Activated CD8-positive, alpha-beta memory T cell treated with anti-CD3 and anti-CD28 coated beads for 24 hours (primary cell): ENCODE results near the gene CCDC102B.
"Not testable (repeated sequence)": the region's sequence is repeated elsewhere in the genome, so short reads cannot be mapped to it uniquely, and the experiment has no call there.

Experiments
- DNase-seq: peaks from one replicate; pipeline ENCODE4 v3.0.0-alpha.2; 2020

Gene CCDC102B

DNA sequence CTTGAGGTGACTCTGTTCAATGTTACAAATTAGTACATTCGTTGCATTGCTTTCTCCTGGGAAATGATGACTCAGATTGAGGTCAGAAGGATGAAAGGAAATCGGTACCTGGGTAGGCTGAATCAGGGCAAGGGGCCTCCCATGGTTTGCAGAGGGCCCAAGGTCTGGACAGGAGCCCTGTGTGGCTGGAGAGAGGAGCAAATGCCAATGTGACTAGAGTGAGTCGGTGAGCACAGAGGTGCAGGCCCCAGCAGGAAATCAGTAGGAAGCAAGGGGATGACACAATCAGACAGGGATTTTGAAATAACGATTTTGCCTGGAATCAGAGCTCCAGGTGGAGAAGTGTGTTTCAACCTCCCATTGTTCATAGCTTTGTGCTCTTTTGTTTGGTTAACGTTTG lies 118.9 kb downstream of the CCDC102B start:
- DNase-seq, result no peak

DNA sequence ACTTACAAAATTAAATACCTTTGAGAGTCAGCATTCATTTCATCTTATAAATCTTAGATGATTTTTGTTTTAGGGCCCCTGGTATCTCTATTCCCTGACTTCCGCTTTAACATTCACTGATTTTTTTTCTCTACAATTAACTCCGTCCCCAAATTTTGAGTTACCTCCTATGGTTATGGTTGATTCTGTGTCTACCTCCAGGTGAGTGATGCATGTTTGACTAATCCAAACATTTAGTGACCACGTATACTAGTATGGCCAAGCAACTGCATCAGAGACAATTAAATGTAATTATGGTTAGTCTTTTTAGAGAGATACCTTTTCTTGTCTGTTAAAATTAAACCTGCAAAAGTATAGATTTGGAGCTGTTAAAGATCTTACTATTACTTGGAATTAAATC lies 120.3 kb downstream of the CCDC102B start:
- no peak for DNase-seq

DNA sequence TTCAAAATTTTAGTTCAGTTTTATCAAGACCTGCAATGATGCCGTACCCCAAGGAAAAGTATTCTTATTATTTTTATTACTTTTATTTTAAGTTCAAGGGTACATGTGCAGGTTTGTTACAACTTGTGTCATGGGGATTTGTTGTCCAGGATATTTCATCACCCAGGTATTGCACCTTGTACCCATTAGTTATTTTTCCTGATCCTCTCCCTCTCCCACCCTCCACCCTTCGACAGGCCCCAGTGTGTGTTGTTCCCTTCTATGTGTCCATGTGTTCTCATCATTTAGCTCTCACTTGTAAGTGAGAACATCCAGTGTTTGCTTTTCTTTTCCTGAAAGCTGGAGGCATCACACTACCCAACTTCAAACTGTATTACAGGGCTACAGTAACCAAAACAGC lies 122.0 kb downstream of the CCDC102B start:
- no peak for DNase-seq

DNA sequence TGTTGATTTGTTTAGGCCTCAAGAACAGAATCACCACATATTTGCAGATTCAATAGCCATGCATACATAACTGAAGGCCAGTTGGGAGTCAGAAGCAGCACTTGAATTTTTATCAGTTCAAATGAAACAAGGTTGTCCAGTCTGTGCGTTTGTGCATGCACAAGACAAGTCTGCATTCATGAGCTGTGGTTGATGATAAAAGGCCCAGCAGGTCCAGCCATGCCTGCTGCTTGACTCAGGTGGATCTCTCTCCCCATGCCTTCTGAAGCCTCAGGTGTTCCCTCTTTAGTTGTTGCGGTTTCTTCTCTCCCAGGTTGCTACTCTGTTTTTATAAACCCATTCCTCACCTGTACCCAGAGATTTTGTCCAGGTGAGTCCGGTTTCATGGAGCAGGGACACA lies 124.5 kb downstream of the CCDC102B start:
- DNase-seq, result no peak

DNA sequence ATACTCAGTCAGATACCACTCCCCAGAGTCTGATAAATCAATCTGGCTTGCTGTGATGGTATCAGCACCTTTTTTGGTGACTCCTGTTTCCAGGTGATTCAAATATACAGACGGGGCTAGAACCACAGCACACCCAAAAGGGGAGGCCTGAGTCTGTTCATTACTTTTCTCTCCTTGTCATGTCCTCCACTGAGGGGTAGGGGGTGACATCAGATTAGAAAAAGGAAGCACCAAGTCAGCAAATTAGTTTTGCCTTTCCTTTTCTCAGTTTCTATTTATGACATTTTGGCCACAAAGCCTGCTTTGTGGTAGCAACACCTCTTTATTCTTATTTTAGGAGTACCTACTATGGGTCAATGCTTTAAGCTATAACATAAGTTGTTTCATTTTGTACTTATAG lies 127.4 kb downstream of the CCDC102B start:
- no peak for DNase-seq

DNA sequence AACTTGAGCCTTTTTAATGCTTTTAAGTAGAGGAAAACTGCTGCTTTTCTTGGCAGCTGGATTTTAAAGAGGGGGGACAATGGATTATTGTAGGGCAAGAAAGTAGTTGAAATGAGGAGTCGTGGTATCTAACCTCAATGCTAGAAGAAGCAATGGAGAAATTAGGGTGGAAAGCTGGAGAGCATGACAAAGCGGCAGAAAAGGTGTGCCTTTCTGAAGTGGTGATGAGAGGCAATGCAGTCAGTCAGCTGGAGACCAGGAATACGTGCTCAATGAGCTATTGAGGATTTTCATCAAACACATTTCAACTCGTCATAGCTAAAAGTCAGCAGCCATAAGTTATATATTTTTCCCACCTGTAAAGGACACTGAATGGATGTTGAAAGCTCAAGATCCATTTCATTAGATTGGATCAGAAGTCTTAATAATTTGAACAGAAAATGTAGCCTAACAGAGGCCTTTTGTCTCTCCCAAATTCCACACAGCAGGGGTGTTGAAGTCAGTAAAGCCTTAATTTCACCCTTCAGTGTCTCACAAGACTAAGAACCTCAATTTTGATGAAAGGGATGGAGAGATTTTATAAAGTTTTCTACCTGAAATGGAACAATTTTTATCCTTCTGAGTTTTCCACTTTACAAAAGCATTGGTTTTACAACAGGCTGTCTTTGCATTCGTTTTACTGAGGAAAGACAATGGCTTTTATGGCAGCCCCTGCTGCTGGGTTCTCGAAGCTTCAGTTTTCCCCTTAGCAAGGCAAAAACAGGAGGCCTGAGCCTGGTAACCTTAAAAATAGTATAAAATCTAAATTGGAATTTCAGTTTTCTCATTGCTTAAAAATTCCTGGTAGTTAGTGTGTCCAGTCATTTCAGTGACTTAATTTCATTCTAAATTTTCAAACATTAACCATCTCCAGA lies 131.1 kb downstream of the CCDC102B start:
- DNase-seq, result no peak

DNA sequence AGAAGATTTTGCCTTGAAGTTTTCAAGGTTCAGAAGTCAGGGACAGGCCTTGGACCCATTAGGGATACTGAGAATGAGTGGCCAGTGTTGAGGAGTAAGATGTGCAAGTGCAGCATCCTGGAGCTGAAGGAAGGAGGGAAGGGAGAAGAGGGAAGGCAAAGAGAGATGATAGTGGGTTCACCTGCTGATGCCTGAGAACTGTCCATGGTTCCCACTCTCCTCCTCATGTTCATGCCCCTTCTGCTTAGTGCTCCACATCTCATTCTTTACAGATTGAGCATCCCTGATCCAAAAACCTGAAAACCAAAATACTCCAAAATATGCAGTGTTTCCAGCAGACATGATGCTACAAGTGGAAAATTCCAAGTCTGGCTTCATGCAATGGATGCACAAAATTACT lies 137.8 kb downstream of the CCDC102B start:
- no peak for DNase-seq

DNA sequence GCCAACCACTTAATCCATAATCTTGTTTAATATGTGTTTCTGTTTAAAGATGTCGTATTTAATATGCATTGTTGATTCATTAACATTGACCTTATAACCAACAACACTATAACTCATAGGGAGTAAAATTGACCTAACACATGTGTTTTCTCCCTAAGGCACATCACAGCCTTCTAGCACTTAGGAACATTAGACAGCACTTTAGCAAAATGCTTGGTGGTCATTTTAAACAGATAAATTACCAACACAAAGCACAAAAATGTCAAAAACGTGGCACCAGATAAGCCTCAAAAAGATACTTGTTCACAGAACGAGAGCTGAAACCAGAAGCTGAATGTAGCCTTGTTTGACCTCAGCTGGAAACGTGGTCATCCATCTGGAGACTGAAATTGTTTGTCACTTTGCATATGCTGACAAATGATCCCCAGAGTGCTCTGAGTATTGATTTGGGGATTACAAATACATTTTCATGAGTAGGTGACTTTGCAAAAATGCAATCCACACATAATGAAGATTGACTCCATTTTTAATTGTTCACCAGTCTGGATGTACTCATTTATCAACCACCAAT lies 139.2 kb downstream of the CCDC102B start:
- DNase-seq, result no peak

DNA sequence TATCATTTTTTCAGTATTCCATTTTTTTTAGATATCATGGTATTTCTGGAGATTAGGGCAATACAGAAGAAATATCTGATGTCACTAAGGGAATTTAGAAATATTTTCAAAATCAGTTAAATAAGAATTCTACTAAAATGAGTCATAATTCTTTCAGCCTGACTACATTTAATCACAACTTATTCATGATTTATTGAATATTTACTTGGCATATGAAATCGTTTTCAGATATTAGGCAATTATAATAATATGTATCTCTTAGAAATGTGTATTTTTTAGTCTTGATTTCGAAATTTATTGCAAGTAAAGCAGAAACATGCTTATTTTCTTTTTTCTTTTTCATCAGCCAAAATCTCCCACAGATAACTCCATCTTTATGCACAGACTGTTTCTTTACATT lies 142.2 kb downstream of the CCDC102B start:
- no peak for DNase-seq

DNA sequence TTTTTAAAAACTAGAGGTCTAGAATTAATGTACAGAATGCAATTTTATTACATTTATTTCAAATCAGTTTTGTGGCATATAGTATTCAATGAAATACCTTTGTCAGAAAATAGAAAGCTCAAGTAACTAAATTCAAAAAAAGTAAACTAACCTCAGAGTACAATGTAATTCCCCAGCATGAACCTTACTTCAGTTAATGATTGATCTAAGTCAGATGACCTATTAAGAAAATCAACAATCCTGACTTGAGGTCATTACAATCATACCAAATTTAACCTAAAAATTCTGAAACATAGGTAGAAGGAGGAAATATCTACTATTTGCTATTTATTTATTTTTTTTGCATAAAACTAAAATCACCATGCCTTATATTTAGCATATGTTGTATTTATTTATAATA lies 142.9 kb downstream of the CCDC102B start:
- no peak for DNase-seq

DNA sequence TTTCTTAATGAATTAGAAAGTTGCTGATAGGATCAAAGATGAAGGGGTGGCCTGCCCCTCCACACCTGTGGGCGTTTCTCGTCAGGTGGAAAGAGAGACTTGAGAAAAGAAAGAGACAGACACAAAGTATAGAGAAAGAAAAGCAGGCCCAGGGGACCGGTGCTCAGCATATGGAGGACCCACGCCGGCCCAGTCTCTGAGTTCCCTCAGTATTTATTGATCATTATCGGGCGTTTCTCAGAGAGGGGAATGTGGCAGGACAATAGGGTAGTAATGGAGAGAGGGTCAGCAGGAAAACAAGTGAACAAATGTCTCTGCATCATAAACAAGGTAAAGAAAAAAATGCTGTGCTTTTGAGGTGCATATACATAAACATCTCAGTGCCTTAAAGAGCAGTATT lies 144.3 kb downstream of the CCDC102B start:
- DNase-seq, result no peak

DNA sequence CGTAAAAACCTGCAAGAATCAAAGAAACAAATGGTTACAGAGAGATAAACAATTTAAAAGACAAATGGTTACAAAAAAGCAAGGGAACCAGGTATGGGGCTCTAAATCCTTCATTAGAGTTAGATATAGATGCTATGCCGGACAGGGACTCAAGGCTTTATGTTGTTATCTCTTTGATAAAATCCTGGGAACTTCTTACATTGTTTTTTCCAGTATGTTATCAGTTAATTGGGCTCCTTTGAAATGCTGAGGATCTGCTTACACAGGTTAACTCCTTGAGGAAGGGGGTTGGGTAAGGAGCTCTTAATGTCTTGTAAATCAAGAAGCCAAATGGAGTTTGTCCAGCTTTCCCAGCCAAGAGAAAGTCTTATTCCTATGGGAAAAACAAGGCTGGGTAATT lies 146.0 kb downstream of the CCDC102B start:
- DNase-seq, result not testable (repeated sequence)

DNA sequence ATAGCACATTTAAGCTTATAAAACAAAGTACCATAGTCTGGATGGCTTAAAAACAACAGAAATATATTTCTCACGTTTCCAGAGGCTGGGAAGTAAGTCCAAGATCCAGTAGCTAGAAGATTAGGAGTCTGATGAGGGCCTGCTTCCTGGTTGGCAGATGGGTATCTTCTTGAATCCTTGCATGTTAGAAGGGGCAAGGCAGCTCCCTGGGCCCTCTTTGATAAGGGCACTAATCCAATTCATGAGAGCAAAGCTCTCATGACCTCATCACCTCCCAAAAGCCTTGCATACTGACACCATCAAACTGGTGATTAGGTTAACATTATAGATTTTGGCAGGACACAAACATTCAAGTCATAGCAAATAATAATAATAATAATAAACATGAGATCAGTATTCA lies 146.4 kb downstream of the CCDC102B start:
- DNase-seq, result no peak

DNA sequence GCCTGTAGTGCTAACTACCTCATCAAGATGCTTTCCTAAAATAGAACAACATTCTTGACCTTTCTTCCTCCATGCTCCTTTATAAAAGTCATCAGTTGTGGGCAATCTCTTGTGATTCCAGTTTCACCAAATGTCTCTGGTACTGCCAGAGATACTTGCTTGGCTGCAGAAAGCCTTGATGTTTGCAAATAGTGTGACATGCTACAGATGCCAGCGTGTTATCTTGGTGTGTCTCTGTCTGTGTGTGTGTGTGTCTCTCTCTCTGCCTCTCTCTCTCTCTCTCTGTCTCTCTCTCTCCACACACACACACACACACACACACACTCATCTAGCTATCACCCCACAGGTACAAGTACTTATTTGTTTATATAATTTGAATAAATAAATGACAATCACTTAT lies 146.9 kb downstream of the CCDC102B start:
- no peak for DNase-seq

DNA sequence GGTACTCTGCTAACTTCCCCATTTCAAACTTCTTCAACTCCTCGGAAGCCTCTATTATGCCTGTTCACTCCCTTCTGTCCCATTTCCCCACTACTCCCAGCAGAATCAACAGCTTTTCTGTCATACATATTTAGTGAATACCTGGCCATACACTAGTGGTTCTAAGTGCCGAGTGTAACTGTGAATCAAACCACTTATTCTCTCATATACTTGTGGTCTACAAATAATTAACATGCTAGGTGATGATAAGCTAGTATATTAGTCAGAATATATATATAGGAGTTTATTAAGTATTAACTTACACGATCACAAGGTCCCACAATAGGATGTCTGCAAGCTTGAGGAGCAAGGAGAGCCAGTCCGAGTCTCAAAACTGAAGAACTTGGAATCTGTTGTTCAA lies 150.7 kb downstream of the CCDC102B start:
- no peak for DNase-seq

DNA sequence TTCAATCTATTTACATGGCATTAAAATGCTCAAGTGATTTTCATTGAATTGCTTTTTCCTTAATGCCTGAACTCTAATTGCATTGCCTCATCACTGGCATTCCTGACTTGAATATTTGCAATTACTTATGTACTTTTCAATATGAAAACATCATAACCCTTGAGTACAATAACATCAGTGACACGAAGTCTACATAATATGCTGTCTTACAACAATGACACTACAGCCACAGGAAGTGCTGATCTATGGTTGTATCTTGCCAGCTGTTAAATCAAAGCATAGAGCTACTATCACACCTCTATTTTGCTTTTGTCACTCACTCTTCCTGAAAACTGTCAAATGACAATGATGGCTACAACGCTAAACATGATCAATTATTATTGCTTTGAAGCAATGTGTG lies 156.9 kb downstream of the CCDC102B start:
- no peak for DNase-seq

DNA sequence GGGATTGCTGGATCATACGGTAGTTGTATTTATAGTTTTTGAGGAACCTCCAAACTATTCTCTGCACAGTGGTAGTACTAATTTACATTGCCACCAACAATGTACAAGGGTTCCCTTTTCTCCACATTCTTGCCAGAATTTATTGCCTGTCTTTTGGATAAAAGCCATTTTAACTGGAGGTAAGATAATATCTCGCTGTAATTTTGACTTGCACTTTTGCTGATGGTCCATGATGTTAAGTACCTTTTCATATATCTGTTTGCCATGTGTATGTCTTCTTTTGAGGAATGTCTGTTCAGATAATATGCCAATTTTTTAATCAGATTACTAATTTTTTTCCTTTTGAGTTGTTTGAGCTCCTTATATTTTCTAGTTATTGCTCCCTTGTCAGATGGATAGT lies 158.8 kb downstream of the CCDC102B start:
- DNase-seq, result no peak

DNA sequence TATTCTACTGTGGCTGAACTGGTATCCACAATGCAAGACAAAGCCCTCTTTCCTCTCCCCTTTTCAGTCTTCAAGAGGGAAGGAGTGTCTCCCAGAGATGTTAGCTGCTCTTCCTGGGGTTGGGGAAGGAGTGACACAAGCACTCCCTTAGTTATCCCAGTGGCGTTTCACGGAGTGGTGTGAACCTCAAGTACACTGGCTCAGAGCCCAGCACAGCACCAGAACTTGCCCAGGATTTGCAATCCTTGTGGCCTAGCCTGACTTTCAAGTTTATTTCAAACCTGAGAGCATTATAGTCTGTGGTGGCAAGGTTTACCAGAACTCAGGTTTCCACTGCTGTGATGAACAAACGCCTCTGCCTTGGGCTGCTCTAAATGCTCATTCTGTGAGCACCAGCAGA lies 162.5 kb downstream of the CCDC102B start:
- DNase-seq, result no peak

DNA sequence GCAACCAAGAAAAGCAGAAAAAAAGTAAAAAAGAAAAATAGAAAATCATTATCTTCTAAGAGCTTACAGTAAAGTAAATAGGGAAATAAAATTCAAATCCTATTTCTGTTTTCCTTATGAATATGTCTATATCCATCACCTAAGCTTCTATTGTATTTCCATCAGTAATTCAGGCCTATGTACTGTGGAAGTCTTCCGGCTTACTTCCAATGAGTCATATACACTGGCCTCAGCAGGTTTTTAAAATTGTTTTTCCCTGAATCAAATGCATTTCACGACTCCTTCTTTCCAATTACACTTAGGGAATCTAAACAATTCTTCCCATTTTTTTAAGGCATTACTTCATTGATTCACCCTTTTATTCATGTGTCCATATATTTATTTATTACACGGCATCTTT lies 164.7 kb downstream of the CCDC102B start:
- no peak for DNase-seq

DNA sequence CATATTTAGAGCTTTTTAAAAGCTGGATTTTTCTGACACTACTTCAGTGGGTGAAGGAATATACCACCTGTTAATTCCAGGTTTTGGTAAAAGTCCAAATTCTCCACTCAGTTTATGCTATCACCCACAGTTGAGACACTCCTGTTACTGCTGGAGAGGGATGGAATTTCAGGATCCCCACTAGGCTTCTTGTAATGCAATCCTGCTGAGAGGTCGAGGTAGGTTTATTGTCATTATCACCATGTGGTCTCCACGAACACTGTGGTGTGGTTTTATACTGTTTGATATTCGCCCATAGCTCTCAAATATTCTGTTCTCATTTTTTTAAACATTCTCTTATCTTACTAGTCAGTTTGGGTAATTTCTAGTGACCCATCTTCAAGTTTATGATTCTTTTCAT lies 167.9 kb downstream of the CCDC102B start:
- DNase-seq, result no peak

DNA sequence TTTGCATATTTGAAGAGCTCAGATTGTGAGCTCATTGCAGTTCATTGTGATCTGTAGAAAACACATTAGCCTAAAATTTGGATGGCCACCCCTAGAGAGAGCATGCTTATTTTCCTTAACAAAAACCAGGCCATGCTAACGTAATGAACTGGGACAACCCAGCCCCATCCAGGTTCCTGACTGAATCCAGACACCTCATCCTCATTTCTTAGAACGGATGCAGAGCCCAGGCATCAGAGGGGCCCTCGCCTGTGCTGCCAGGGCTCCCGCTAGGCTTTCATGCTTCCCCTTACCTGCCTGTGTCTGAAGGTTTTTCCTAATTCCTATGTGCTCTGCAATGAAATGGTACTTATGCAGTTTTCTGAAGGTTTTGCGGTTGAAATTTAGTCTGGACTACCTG lies 171.1 kb downstream of the CCDC102B start:
- no peak for DNase-seq

DNA sequence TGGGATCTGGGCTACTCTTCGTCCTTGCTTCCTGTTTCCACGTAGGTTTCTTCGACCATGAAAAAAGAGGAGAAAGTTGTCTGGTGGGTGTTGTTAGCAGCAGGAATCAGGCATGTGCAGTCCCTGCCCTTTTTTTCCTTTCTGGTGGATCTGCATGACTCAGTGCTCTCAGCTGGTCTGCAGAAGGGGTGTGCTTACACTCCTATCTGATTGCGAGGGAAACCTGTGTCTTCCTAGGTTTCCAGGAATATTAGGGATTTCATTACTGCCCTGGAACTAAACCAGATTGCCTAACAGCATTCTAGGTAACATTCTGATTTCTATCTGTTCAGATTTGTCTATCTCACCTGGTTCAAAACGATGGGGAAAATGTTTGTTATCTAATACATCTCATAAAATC lies 174.3 kb downstream of the CCDC102B start:
- no peak for DNase-seq

DNA sequence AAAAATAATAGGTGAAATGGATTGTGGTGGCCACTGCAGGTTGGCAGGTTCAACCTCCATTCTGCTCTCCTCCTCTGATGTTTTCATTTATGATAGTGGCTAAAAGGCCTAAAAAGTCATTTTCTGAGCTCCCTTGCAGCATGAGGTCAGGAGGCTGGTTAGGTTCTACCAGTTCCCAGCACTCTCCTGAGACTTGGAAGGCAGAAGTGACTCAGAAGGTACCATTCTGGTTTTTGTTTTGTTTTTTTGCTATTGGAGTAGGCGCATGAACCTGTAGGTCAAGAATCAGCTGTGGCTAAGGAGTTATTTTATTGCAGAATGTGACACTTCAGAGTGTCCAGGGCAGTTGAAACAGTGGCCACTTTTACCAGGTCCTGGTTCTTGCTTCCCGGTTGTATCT lies 181.9 kb downstream of the CCDC102B start:
- DNase-seq, result no peak

DNA sequence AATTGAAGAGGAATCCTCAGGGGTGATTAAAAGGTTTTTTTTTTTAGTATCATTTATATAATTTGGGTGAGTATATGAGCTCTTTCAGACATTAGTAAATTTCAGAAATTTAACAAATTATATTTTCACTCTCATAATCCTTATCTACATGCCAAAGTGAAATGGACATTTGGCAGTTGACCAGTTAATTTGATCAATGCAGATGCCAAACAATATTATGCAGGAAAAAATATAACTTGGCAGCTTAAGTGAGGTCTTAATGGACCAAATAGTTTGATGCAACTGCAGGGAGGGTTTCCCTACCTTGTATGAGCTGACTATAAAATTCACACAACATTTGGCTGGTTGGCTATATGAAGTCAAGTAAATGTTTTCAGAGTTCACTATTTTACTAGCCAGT lies 185.2 kb downstream of the CCDC102B start:
- DNase-seq, result no peak

DNA sequence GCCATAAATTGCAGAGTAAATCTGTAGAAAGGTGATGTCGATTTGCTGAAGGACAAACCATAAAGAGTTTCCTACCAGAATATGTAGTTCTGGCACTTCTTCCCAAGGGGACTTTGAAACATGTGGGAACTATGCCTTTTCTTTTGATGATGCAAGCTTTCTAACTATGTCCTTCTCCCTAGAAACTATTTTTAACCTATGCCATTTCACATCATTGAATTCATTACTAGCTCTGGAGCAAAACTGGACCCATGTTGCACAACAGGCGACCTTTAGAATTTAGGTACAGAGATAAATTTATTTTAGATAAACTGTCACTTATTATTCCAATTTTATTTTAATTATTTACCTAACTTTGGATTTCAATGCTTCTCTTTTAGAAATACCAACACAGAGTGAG lies 186.5 kb downstream of the CCDC102B start:
- DNase-seq, result no peak
